ENCODE data around the gene RASSF4.

Gene RASSF4

DNA sequence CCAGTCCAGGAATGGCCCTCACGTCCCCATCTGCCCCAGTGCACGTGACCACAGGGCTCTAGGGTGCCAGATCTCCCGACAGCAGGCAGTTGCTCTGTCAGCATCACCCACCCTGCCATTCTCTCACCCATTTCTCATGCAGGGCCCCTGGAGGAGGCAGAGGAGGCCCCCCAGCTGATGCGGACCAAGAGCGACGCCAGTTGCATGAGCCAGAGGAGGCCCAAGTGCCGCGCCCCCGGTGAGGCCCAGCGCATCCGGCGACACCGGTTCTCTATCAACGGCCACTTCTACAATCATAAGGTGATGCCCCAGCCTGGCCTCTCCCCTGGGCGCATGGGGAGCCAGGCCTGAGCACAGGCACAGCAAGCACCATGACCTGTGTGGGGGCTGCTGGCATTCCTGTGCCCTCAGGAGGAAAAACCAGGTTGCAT, 25.1 kb downstream of the RASSF4 start:
- TF ChIP-seq, protein P1, sequence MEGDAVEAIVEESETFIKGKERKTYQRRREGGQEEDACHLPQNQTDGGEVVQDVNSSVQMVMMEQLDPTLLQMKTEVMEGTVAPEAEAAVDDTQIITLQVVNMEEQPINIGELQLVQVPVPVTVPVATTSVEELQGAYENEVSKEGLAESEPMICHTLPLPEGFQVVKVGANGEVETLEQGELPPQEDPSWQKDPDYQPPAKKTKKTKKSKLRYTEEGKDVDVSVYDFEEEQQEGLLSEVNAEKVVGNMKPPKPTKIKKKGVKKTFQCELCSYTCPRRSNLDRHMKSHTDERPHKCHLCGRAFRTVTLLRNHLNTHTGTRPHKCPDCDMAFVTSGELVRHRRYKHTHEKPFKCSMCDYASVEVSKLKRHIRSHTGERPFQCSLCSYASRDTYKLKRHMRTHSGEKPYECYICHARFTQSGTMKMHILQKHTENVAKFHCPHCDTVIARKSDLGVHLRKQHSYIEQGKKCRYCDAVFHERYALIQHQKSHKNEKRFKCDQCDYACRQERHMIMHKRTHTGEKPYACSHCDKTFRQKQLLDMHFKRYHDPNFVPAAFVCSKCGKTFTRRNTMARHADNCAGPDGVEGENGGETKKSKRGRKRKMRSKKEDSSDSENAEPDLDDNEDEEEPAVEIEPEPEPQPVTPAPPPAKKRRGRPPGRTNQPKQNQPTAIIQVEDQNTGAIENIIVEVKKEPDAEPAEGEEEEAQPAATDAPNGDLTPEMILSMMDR (conservative IDR thresholded peaks at IDR 0.05): no peak
- no peak for TF ChIP-seq ZFX (IDR thresholded peaks at IDR 0.05)
- no peak overlapping the region for H3K27ac ChIP-seq

DNA sequence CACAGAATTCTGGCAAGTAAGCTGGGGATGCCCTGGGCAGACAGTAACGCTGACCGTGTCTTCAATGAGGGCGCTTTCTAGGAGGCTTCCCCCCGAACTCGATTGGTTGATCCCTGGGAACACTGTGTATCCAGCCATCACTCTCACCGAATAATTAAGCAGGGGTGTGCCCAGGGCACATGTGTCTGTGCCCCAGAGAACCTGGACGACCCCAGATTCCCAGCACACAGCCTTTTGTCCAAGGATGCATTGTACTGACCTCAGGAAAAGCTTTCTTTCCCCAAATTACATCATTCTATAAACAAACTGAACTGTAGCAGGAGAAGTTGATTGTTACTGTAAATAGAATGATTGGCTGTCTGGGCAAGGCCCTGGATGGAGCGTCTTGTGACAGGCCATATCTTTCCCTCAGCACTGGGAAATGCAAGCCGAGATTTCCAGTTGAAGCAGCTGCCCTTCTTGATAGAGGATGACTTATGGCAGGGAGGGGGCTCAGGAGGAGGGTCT, 25.6 kb downstream of the RASSF4 start:
- no peak overlapping the region for H3K27ac ChIP-seq
- TF ChIP-seq, protein P1 (conservative IDR thresholded peaks at IDR 0.05): no peak
- no peak for TF ChIP-seq ZFX (IDR thresholded peaks at IDR 0.05)

DNA sequence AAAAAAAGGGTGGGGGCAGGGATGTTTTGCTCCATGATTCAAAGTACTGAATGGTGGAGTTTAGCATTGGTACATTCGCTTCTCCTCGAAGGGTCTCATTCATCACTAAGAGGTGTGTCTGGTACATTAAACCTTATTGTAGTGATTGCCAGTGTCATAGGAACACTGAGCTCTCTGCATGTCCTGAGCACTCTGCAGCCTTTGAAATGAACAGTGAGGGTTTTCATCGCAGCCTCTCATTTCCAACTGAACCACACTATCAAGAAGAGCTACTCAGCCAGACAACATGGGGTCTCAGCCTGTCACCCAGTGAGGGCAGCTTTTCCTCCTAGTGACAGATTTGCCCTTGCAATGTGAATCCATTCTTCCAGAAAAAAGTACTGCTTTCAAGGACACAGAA, 26.6 kb downstream of the RASSF4 start:
- H3K27ac ChIP-seq: no peak overlapping the region

DNA sequence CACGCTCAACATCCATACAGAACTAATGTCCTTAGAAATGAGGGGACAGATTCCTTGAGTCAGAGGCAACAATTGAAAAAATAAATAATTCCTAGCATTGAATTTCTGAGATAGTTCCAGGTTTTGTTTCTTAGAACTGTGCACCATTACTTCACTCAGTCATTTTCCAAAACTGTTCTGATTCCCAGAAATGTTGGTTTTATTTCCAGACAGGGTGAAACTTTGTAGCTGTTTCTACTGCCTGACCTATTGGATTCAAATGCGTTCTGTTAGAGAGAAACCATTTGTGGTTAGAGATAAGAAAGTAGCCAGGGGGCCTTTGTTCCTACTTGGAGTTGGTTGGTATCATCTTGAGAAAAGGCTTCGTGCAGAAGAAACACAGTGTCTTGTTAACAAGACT, 27.1 kb downstream of the RASSF4 start:
- TF ChIP-seq, protein P1 (conservative IDR thresholded peaks at IDR 0.05): no peak
- TF ChIP-seq ZFX (IDR thresholded peaks at IDR 0.05): no peak
- H3K27ac ChIP-seq: no peak overlapping the region

More for the DNA sequence above, 26.6 kb downstream of the RASSF4 start:
- TF ChIP-seq, protein P1 (conservative IDR thresholded peaks at IDR 0.05): no peak
- no peak for TF ChIP-seq ZFX (IDR thresholded peaks at IDR 0.05)

DNA sequence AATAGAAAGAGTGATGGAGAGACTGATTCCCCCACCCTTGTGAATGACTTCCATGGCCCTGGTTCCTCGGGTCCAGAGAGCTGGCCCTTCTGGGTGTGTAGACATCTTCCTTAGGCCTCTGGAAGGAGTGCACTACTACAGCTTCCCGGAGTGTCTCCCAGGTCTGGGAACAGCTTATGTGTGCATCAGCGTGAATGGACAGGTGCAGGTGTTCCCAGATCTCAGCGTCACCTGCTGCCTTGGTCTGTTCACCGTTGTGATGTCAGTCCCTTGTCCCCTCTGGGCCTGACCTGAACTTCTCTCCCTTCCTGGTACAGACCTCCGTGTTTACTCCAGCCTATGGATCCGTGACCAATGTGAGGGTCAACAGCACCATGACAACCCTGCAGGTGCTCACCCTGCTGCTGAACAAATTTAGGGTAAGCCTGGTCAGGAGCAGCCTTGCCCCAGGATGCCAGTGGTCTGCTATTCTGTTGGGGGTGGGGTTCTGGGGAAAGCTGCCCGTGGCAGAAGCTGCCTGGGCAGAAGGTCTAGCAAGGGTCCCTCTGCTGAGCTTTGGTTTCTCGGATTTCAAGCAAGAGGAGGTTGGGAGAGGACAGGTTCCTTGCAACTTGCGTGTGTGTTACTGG, 29.5 kb downstream of the RASSF4 start:
- no peak overlapping the region for H3K27ac ChIP-seq
- TF ChIP-seq, protein P1 (conservative IDR thresholded peaks at IDR 0.05): no peak

DNA sequence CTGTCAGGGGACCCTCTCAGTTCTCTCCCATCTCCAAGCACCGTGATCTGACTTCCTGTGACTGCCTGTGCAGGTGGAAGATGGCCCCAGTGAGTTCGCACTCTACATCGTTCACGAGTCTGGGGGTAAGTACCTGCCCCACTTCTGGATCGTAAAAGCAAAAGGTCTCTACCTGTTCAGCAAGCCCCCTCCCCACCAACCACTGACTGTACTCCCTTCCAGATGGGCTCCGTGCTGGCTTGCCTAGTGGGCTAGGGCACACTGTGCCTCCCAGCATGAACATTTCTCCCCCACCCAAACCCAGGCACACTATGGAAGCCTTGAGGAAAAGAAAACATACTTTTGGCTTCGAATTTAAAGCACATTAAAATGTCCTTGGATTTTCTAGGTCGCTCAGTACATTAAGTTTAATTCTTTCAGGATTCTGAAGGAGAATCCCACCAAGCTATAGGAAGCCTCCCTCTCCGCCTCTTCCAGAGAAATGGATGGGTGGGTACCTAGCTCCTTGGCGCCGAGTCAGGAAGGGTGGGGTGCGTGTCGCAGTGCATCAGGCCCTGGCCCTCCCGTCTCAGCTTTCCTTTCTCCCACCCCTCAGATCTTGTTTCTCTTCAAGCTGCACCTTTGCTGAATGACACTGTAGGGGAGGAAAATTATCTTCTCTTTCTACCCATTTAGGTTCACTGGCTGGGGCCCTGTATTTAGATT, 30.1 kb downstream of the RASSF4 start:
- no peak overlapping the region for H3K27ac ChIP-seq
- no peak for TF ChIP-seq ZFX (IDR thresholded peaks at IDR 0.05)
- TF ChIP-seq, protein P1 (conservative IDR thresholded peaks at IDR 0.05): no peak

DNA sequence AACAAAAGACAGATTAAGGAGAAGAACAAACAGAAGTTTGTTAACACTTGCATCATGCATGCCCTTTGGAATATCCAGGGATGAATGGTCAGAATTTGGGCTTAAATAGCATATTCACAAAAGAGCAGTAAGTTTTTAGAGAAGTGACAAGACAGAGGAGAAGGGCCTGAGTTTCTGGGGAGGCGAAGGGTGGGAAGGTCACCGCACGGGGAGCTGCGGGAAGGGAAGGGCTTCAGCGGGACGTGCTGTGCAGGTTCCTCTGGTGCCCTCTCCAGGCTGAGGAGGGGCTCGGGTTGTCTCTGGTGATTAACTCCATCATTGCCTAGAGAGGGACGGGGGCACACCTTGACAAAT, 30.7 kb downstream of the RASSF4 start:
- TF ChIP-seq, protein P1 (conservative IDR thresholded peaks at IDR 0.05): no peak
- TF ChIP-seq ZFX (IDR thresholded peaks at IDR 0.05): no peak
- H3K27ac ChIP-seq: no peak overlapping the region

Data from C4-2B (cell line).